Subcutaneous adipose tissue (tissue), 4 donors: ENCODE data around the gene FMNL1. TPM values are rescaled to one million over a fixed set of nuclear protein-coding genes. Genes with fewer than 3 reads are reported as not detected.

Source experiments
- total RNA-seq, 4 donors: library from RNA; depleted of rRNA; stranded (reverse); fragments of >200 nt; gene quantifications; one replicate each; pipeline ENCODE4 v1.1.0, GENCODE V29; 2016
- TF ChIP-seq, protein P1 (sequence below): fragments of 450-650 bp; IDR thresholded peaks from one replicate; pipeline ENCODE4 v1.5.1; 2016; ENCODE audit warnings: low read depth, mild to moderate bottlenecking, control low read depth, antibody characterized with exemption, moderate library complexity

The FMNL1 gene
- total RNA-seq, 4 donors from 2014 or later = 14.3 to 39.9 (median 28.9) TPM

- TF ChIP-seq, protein P1, sequence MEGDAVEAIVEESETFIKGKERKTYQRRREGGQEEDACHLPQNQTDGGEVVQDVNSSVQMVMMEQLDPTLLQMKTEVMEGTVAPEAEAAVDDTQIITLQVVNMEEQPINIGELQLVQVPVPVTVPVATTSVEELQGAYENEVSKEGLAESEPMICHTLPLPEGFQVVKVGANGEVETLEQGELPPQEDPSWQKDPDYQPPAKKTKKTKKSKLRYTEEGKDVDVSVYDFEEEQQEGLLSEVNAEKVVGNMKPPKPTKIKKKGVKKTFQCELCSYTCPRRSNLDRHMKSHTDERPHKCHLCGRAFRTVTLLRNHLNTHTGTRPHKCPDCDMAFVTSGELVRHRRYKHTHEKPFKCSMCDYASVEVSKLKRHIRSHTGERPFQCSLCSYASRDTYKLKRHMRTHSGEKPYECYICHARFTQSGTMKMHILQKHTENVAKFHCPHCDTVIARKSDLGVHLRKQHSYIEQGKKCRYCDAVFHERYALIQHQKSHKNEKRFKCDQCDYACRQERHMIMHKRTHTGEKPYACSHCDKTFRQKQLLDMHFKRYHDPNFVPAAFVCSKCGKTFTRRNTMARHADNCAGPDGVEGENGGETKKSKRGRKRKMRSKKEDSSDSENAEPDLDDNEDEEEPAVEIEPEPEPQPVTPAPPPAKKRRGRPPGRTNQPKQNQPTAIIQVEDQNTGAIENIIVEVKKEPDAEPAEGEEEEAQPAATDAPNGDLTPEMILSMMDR = no peak
Measured at GRCh38 chr17:45218895-45219661, 2.6 kb upstream of the FMNL1 start.

- TF ChIP-seq, protein P1 = no peak
Measured at GRCh38 chr17:45220079-45220478, 1.6 kb upstream of the FMNL1 start.

DNA sequence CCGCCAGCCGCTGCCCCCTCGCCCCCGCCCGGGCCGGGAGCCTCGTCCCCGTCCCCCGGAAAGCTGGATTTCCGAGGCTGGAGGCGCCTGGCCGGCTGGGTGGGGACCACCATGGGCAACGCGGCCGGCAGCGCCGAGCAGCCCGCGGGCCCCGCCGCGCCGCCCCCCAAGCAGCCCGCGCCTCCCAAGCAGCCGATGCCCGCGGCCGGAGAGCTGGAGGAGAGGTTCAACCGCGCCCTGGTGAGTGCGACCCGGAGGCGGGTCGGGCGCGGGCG is 266 bp downstream of the FMNL1 start:
- TF ChIP-seq, protein P1 = no peak

GRCh38 chr17:45222289-45222995 is 757 bp downstream of the FMNL1 start:
- TF ChIP-seq, protein P1 = no peak

GRCh38 chr17:45222996-45223538 is 1.4 kb downstream of the FMNL1 start:
- TF ChIP-seq, protein P1 = no peak

GRCh38 chr17:45223539-45224528 is 2.1 kb downstream of the FMNL1 start:
- TF ChIP-seq, protein P1 = no peak

DNA sequence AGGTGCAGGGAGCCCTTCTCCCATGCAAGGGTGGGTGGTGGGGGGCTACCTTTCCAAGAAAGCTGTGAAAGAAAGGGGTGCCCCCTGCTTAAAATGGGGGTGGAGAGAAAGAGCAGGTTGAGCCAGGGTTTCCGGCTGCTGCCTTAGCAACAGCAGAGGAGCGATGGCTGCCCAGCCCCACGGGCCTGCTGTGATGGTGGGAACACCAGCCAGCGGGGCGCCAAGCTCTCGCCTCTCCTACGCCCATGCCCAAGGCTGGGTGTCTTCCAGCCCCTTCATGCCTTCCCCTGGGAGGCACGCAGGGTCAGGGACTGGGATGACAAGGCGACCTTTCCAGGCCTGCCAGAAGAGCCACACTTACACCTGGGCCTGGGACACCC is 3.0 kb downstream of the FMNL1 start:
- TF ChIP-seq, protein P1 = no peak
